ENCODE results near the gene RNF217. TPM values are rescaled to one million over a fixed set of nuclear protein-coding genes. Genes with fewer than 3 reads are reported as not detected.

RNF217 gene
- total RNA-seq, 2 experiments from 2014 or later: 0.08 to 1.0 TPM

- no peaks in the 10 kb centered on the region for H3K36me3 Mint-ChIP-seq
- no peaks in the 10 kb centered on the region for H3K9me3 Mint-ChIP-seq
- ATAC-seq (ENCODE audit: low read depth) (no peak), DNase-seq (no peak)
- H3K27ac Mint-ChIP-seq: no peak overlapping the region
- POLR2A ChIA-PET: no interaction called here
- peaks cover 7% of the 10 kb centered on the region for H3K27me3 Mint-ChIP-seq
- H3K4me3 Mint-ChIP-seq: no peak overlapping the region
- peaks cover 6% of the 10 kb centered on the region for H3K4me1 Mint-ChIP-seq
These were observed 27.1 kb downstream of the RNF217 start for GRCh38 chr6:124989136-124989983.

GRCh38 chr6:124990988-124991387 lies 28.8 kb downstream of the RNF217 start:
- Mint-ChIP-seq H3K4me3 (no peak overlapping the region), H3K9me3 (no peaks in the 10 kb centered on the region), H3K27me3 (peaks cover 6% of the 10 kb centered on the region), H3K36me3 (no peaks in the 10 kb centered on the region), H3K4me1 (peaks cover 5% of the 10 kb centered on the region), H3K27ac (no peak overlapping the region)
- POLR2A ChIA-PET: no interaction called here
- DNase-seq (no peak), ATAC-seq (ENCODE audit: low read depth) (no peak)

GRCh38 chr6:124991764-124992295 lies 29.6 kb downstream of the RNF217 start:
- ATAC-seq (ENCODE audit: low read depth): no peak
- no peaks in the 10 kb centered on the region for H3K4me1 Mint-ChIP-seq
- no peak for DNase-seq
- peaks cover 6% of the 10 kb centered on the region for H3K27me3 Mint-ChIP-seq
- POLR2A ChIA-PET: no interaction called here
- no peak overlapping the region for H3K27ac Mint-ChIP-seq
- no peak overlapping the region for H3K4me3 Mint-ChIP-seq
- H3K9me3 Mint-ChIP-seq: no peaks in the 10 kb centered on the region
- no peaks in the 10 kb centered on the region for H3K36me3 Mint-ChIP-seq

GRCh38 chr6:124993327-124993726 lies 31.1 kb downstream of the RNF217 start:
- Mint-ChIP-seq H3K4me1 (no peaks in the 10 kb centered on the region), H3K36me3 (no peaks in the 10 kb centered on the region), H3K4me3 (no peak overlapping the region), H3K27me3 (peaks cover 4% of the 10 kb centered on the region), H3K9me3 (no peaks in the 10 kb centered on the region), H3K27ac (no peak overlapping the region)
- ATAC-seq (ENCODE audit: low read depth): no peak
- POLR2A ChIA-PET: no interaction called here
- DNase-seq: no peak

GRCh38 chr6:124994648-124995047 lies 32.4 kb downstream of the RNF217 start:
- DNase-seq (no peak), ATAC-seq (ENCODE audit: low read depth) (no peak)
- POLR2A ChIA-PET: no interaction called here
- Mint-ChIP-seq H3K27me3 (peaks cover 4% of the 10 kb centered on the region), H3K4me3 (no peak overlapping the region), H3K36me3 (no peaks in the 10 kb centered on the region), H3K9me3 (no peaks in the 10 kb centered on the region), H3K27ac (no peak overlapping the region), H3K4me1 (no peaks in the 10 kb centered on the region)

GRCh38 chr6:124995131-124995530 lies 32.9 kb downstream of the RNF217 start:
- no peaks in the 10 kb centered on the region for H3K4me1 Mint-ChIP-seq
- no peak for ATAC-seq (ENCODE audit: low read depth)
- POLR2A ChIA-PET: no interaction called here

GRCh38 chr6:124995645-124996325 lies 33.5 kb downstream of the RNF217 start:
- peaks cover 3% of the 10 kb centered on the region for H3K27me3 Mint-ChIP-seq
- H3K36me3 Mint-ChIP-seq: no peaks in the 10 kb centered on the region
- no peak overlapping the region for H3K4me3 Mint-ChIP-seq
- no peaks in the 10 kb centered on the region for H3K9me3 Mint-ChIP-seq
- no peaks in the 10 kb centered on the region for H3K4me1 Mint-ChIP-seq
- DNase-seq (no peak), ATAC-seq (ENCODE audit: low read depth) (no peak)
- POLR2A ChIA-PET: no interaction called here
- H3K27ac Mint-ChIP-seq: no peak overlapping the region

More at GRCh38 chr6:124995131-124995530, 32.9 kb downstream of the RNF217 start:
- no peak for DNase-seq
- Mint-ChIP-seq H3K4me3 (no peak overlapping the region), H3K27me3 (peaks cover 3% of the 10 kb centered on the region), H3K27ac (no peak overlapping the region), H3K9me3 (no peaks in the 10 kb centered on the region), H3K36me3 (no peaks in the 10 kb centered on the region)

- H3K36me3 Mint-ChIP-seq: no peaks in the 10 kb centered on the region
- ATAC-seq (ENCODE audit: low read depth) (no peak), DNase-seq (no peak)
- no peaks in the 10 kb centered on the region for H3K4me1 Mint-ChIP-seq
- no peak overlapping the region for H3K27ac Mint-ChIP-seq
- H3K9me3 Mint-ChIP-seq: no peaks in the 10 kb centered on the region
- peaks cover 3% of the 10 kb centered on the region for H3K27me3 Mint-ChIP-seq
- H3K4me3 Mint-ChIP-seq: no peak overlapping the region
- POLR2A ChIA-PET: no interaction called here
These were observed 34.2 kb downstream of the RNF217 start for GRCh38 chr6:124996411-124996810.

- no peaks in the 10 kb centered on the region for H3K4me1 Mint-ChIP-seq
- H3K4me3 Mint-ChIP-seq: no peak overlapping the region
- H3K36me3 Mint-ChIP-seq: no peaks in the 10 kb centered on the region
- no peaks in the 10 kb centered on the region for H3K9me3 Mint-ChIP-seq
- H3K27ac Mint-ChIP-seq: no peak overlapping the region
- DNase-seq (no peak), ATAC-seq (ENCODE audit: low read depth) (no peak)
- POLR2A ChIA-PET: no interaction called here
- peaks cover 3% of the 10 kb centered on the region for H3K27me3 Mint-ChIP-seq
These were observed 35.1 kb downstream of the RNF217 start for GRCh38 chr6:124997196-124997875.

- H3K27me3 Mint-ChIP-seq: peaks cover 3% of the 10 kb centered on the region
- ATAC-seq (ENCODE audit: low read depth) (no peak), DNase-seq (no peak)
- POLR2A ChIA-PET: no interaction called here
- H3K27ac Mint-ChIP-seq: no peak overlapping the region
- no peaks in the 10 kb centered on the region for H3K9me3 Mint-ChIP-seq
- no peaks in the 10 kb centered on the region for H3K36me3 Mint-ChIP-seq
- no peak overlapping the region for H3K4me3 Mint-ChIP-seq
- no peaks in the 10 kb centered on the region for H3K4me1 Mint-ChIP-seq
These were observed 37.0 kb downstream of the RNF217 start for GRCh38 chr6:124999105-124999764.

- Mint-ChIP-seq H3K27me3 (no peaks in the 10 kb centered on the region), H3K27ac (no peak overlapping the region), H3K9me3 (no peaks in the 10 kb centered on the region), H3K4me3 (no peak overlapping the region), H3K4me1 (no peaks in the 10 kb centered on the region), H3K36me3 (no peaks in the 10 kb centered on the region)
- POLR2A ChIA-PET: no interaction called here
- no peak for ATAC-seq (ENCODE audit: low read depth)
- no peak for DNase-seq
These were observed 39.6 kb downstream of the RNF217 start for GRCh38 chr6:125001684-125002405.

GRCh38 chr6:125002406-125002741 lies 40.1 kb downstream of the RNF217 start:
- no peak overlapping the region for H3K4me3 Mint-ChIP-seq
- DNase-seq (no peak), ATAC-seq (ENCODE audit: low read depth) (no peak)
- H3K9me3 Mint-ChIP-seq: no peaks in the 10 kb centered on the region
- H3K36me3 Mint-ChIP-seq: no peaks in the 10 kb centered on the region
- no peaks in the 10 kb centered on the region for H3K27me3 Mint-ChIP-seq
- POLR2A ChIA-PET: no interaction called here
- H3K4me1 Mint-ChIP-seq: no peaks in the 10 kb centered on the region
- H3K27ac Mint-ChIP-seq: no peak overlapping the region

- no peaks in the 10 kb centered on the region for H3K36me3 Mint-ChIP-seq
- H3K27me3 Mint-ChIP-seq: no peaks in the 10 kb centered on the region
- POLR2A ChIA-PET: no interaction called here
- H3K4me3 Mint-ChIP-seq: no peak overlapping the region
- H3K27ac Mint-ChIP-seq: no peak overlapping the region
- H3K4me1 Mint-ChIP-seq: no peaks in the 10 kb centered on the region
- DNase-seq (no peak), ATAC-seq (ENCODE audit: low read depth) (no peak)
- H3K9me3 Mint-ChIP-seq: peaks cover 2% of the 10 kb centered on the region
These were observed 40.8 kb downstream of the RNF217 start for GRCh38 chr6:125003070-125003469.

All from activated naive CD8-positive, alpha-beta T cell treated with anti-CD3 and anti-CD28 coated beads, Interleukin-2, amount 10 ng/mL, durations not matched to agents 7 days and 5 days (primary cell).